Fibroblast of lung (primary cell): ENCODE results near the gene KLHL1. TPM values are rescaled to one million over a fixed set of nuclear protein-coding genes. Genes with fewer than 3 reads are reported as not detected.

Experiments
- DNase-seq, 2 donors: peaks; one replicate each; pipeline versions ENCODE4 v3.0.0 to v3.0.0-alpha.2; 2010; ENCODE audit warnings: low read depth in 2 of 2
- H2AFZ ChIP-seq: 2 replicates; pipeline ENCODE4 v1.5.1; 2012; ENCODE audit warnings: low read length, control low read depth, inconsistent platforms
- H3K27ac ChIP-seq: 2 replicates; pipeline ENCODE4 v1.5.1; 2011; ENCODE audit warnings: low read length, control low read depth; ENCODE audit not compliant: insufficient read depth
- H3K27me3 ChIP-seq: 2 replicates; pipeline ENCODE4 v1.5.1; 2011; ENCODE audit warnings: mild to moderate bottlenecking, low read length; ENCODE audit not compliant: control insufficient read depth, insufficient read depth
- H3K36me3 ChIP-seq: 2 replicates; pipeline ENCODE4 v1.5.1; 2011; ENCODE audit warnings: low read length; ENCODE audit not compliant: control insufficient read depth, insufficient read depth
- H3K4me1 ChIP-seq: 2 replicates; pipeline ENCODE4 v1.5.1; 2011; ENCODE audit warnings: low read length; ENCODE audit not compliant: control insufficient read depth, insufficient read depth; ENCODE audit errors: extremely low read depth
- H3K4me2 ChIP-seq: 2 replicates; pipeline ENCODE4 v1.5.1; 2011; ENCODE audit warnings: low read length, control low read depth; ENCODE audit not compliant: insufficient read depth; ENCODE audit errors: extremely low read depth
- H3K4me3 ChIP-seq, 4 experiments: fragments of 200-600 bp in 1 of 4; sonication (generic) in 1 of 4; replicated peaks in 1 of 4; 2 replicates each; pipeline ENCODE4 v1.5.1; 2011 to 2016; ENCODE audit warnings: low read length in 4 of 4, low read depth in 3 of 4, mild to moderate bottlenecking in 3 of 4, control low read depth in 2 of 4, inconsistent platforms in 1 of 4, mixed read lengths in 1 of 4; ENCODE audit not compliant: insufficient read depth in 1 of 4; ENCODE audit errors: control extremely low read depth in 1 of 4
- H3K79me2 ChIP-seq: 2 replicates; pipeline ENCODE4 v1.5.1; 2012; ENCODE audit warnings: mild to moderate bottlenecking, low read length, inconsistent platforms; ENCODE audit not compliant: control insufficient read depth, insufficient read depth
- H3K9ac ChIP-seq: 2 replicates; pipeline ENCODE4 v1.5.1; 2011; ENCODE audit warnings: mild to moderate bottlenecking, low read length, control low read depth; ENCODE audit not compliant: insufficient read depth
- H3K9me3 ChIP-seq: 2 replicates; pipeline ENCODE4 v1.5.1; 2012; ENCODE audit warnings: low read depth, low read length; ENCODE audit not compliant: control insufficient read depth, insufficient read depth
- H4K20me1 ChIP-seq: 2 replicates; pipeline ENCODE4 v1.5.1; 2011; ENCODE audit warnings: low read length; ENCODE audit not compliant: control insufficient read depth, insufficient read depth; ENCODE audit errors: extremely low read depth
- CTCF ChIP-seq, 2 donors: IDR thresholded peaks in 1 of 2; conservative IDR thresholded peaks in 1 of 2; 1 replicate in 1 of 2; 2 replicates in 1 of 2; pipeline ENCODE4 v1.5.1; 2011 to 2012; ENCODE audit warnings: low read length in 2 of 2, control low read depth in 1 of 2, inconsistent platforms in 1 of 2, low read depth in 1 of 2, mild to moderate bottlenecking in 1 of 2
- EZH2 ChIP-seq: IDR thresholded peaks from 2 replicates; pipeline ENCODE4 v1.5.1; 2012; ENCODE audit warnings: low read length, control low read depth, mild to moderate bottlenecking; ENCODE audit errors: missing control alignments
- polyA plus RNA-seq, 2 donors: library from polyadenylated mRNA; depleted of rRNA in 1 of 2; stranded (reverse) in 1 of 2; unstranded in 1 of 2; fragments of >200 nt; gene quantifications; 2 replicates each; pipeline ENCODE4 v1.2.1, GENCODE V29; 2011 to 2012; ENCODE audit warnings: missing spikeins in 1 of 2
- total RNA-seq: library from RNA; depleted of rRNA; stranded (reverse); fragments of >200 nt; gene quantifications from 2 replicates; pipeline ENCODE4 v1.2.1, GENCODE V29; 2014

The KLHL1 gene
- total and polyA plus RNA-seq, 2 donors (not counting 1 experiment from before 2014, with no cell fraction given) = not detected

GRCh38 chr13:69677343-69677742 is 430.9 kb downstream of the KLHL1 start:
- Histone ChIP-seq H3K4me3 (no peak overlapping the region), H3K79me2 (no peaks in the 10 kb centered on the region), H3K4me1 (no peaks in the 10 kb centered on the region), H3K4me2 (no peak overlapping the region), H3K27ac (no peak overlapping the region), H2AFZ (no peak overlapping the region), H3K9ac (no peak overlapping the region), H4K20me1 (no peaks in the 10 kb centered on the region), H3K27me3 (no peaks in the 10 kb centered on the region), H3K9me3 (no peaks in the 10 kb centered on the region), H3K36me3 (no peaks in the 10 kb centered on the region)
- DNase-seq = no peak
- TF ChIP-seq CTCF (conservative IDR thresholded peaks at IDR 0.05 in 1 of 2, IDR thresholded peaks at IDR 0.05 in 1 of 2; ENCODE audit: low read depth in 1 of 2, low read length in 2 of 2) (no peak), EZH2 (no peak)

- H3K9ac ChIP-seq = no peak overlapping the region
- TF ChIP-seq EZH2 (no peak), CTCF (conservative IDR thresholded peaks at IDR 0.05 in 1 of 2, IDR thresholded peaks at IDR 0.05 in 1 of 2; ENCODE audit: low read depth in 1 of 2, low read length in 2 of 2) (no peak)
- H3K9me3 ChIP-seq = no peaks in the 10 kb centered on the region
- H3K4me1 ChIP-seq = no peaks in the 10 kb centered on the region
- H4K20me1 ChIP-seq = no peaks in the 10 kb centered on the region
- H3K79me2 ChIP-seq = no peaks in the 10 kb centered on the region
- DNase-seq = no peak
- H3K4me2 ChIP-seq = no peak overlapping the region
- no peaks in the 10 kb centered on the region for H3K36me3 ChIP-seq
- no peaks in the 10 kb centered on the region for H3K27me3 ChIP-seq
- no peak overlapping the region for H3K27ac ChIP-seq
- H3K4me3 ChIP-seq = no peak overlapping the region
- no peak overlapping the region for H2AFZ ChIP-seq
Observed at GRCh38 chr13:69676286-69676685, 432.0 kb downstream of the KLHL1 start.

GRCh38 chr13:69660155-69660554 is 448.1 kb downstream of the KLHL1 start:
- no peaks in the 10 kb centered on the region for H3K36me3 ChIP-seq
- TF ChIP-seq EZH2 (no peak), CTCF (conservative IDR thresholded peaks at IDR 0.05 in 1 of 2, IDR thresholded peaks at IDR 0.05 in 1 of 2; ENCODE audit: low read depth in 1 of 2, low read length in 2 of 2) (no peak)
- H3K27ac ChIP-seq = no peak overlapping the region
- no peak overlapping the region for H3K4me3 ChIP-seq
- no peaks in the 10 kb centered on the region for H3K79me2 ChIP-seq
- H3K9me3 ChIP-seq = no peaks in the 10 kb centered on the region
- no peak for DNase-seq
- H4K20me1 ChIP-seq = no peaks in the 10 kb centered on the region
- H2AFZ ChIP-seq = no peak overlapping the region
- no peaks in the 10 kb centered on the region for H3K27me3 ChIP-seq
- no peak overlapping the region for H3K9ac ChIP-seq
- H3K4me1 ChIP-seq = no peaks in the 10 kb centered on the region
- H3K4me2 ChIP-seq = no peak overlapping the region
